DND-41 (cell line): ENCODE data around the gene MCFD2.

Experiments
- ATAC-seq: fragments of 200-7000 bp; cut with Tn5 transposase; 3 replicates; pipeline ENCODE4 v1.9.1; 2021; ENCODE audit warnings: low read depth; ENCODE audit not compliant: insufficient read depth
- DNase-seq: peaks from one replicate; pipeline ENCODE4 v3.0.0-alpha.2; 2020
- H2AFZ ChIP-seq: 2 replicates; pipeline ENCODE4 v1.6.0; 2012; ENCODE audit warnings: low read depth, low read length
- H3K27ac ChIP-seq: 2 replicates; pipeline ENCODE4 v1.5.1; 2012; ENCODE audit warnings: low read length, inconsistent platforms
- H3K27me3 ChIP-seq: fragments of 200-600 bp; sonication (generic); 2 replicates; pipeline ENCODE4 v1.6.0; 2012; ENCODE audit warnings: low read length, mild to moderate bottlenecking, inconsistent platforms; ENCODE audit not compliant: insufficient read depth, poor library complexity
- H3K36me3 ChIP-seq: 2 replicates; pipeline ENCODE4 v1.5.1; 2012; ENCODE audit warnings: low read length, inconsistent platforms; ENCODE audit not compliant: insufficient read depth
- H3K4me1 ChIP-seq: 2 replicates; pipeline ENCODE4 v1.5.1; 2012; ENCODE audit warnings: mild to moderate bottlenecking, low read length; ENCODE audit not compliant: insufficient read depth
- H3K4me2 ChIP-seq: 2 replicates; pipeline ENCODE4 v1.6.0; 2012; ENCODE audit warnings: mild to moderate bottlenecking, moderate library complexity, low read length, inconsistent platforms; ENCODE audit not compliant: insufficient read depth
- H3K4me3 ChIP-seq, 2 experiments: fragments of 200-600 bp in 1 of 2; shearing (Covaris generic) in 1 of 2; 2 replicates each; pipeline ENCODE4 v1.5.1; 2012 to 2016; ENCODE audit warnings: inconsistent platforms in 2 of 2, low read length in 2 of 2, mild to moderate bottlenecking in 2 of 2, low read depth in 1 of 2, moderate library complexity in 1 of 2
- H3K79me2 ChIP-seq: 2 replicates; pipeline ENCODE4 v1.6.0; 2012; ENCODE audit warnings: low read length, inconsistent platforms; ENCODE audit not compliant: insufficient read depth
- H3K9ac ChIP-seq: 2 replicates; pipeline ENCODE4 v1.6.0; 2012; ENCODE audit warnings: low read depth, mild to moderate bottlenecking, inconsistent platforms, low read length, moderate library complexity
- H3K9me3 ChIP-seq: 2 replicates; pipeline ENCODE4 v1.5.1; 2012; ENCODE audit warnings: low read length, moderate library complexity, mild to moderate bottlenecking, inconsistent platforms; ENCODE audit not compliant: insufficient read depth, severe bottlenecking
- H4K20me1 ChIP-seq: 2 replicates; pipeline ENCODE4 v1.6.0; 2012; ENCODE audit warnings: low read length; ENCODE audit not compliant: insufficient read depth
- CTCF ChIP-seq: IDR thresholded peaks from 2 replicates; pipeline ENCODE4 v1.5.1; 2012; ENCODE audit warnings: borderline replicate concordance, low read length, moderate library complexity, mild to moderate bottlenecking; ENCODE audit not compliant: poor library complexity, severe bottlenecking; ENCODE audit errors: extremely low read depth
- EZH2 ChIP-seq: IDR thresholded peaks from 3 replicates; pipeline ENCODE4 v1.6.1; 2012; ENCODE audit warnings: borderline replicate concordance, low read depth, mild to moderate bottlenecking, moderate library complexity, low read length, inconsistent platforms; ENCODE audit not compliant: severe bottlenecking

MCFD2 gene

GRCh38 chr2:46917628-46918027 lies 2.0 kb upstream of the MCFD2 start:
- H2AFZ ChIP-seq: no peak overlapping the region
- peak overlapping the region; percentile 92 for H3K4me2 ChIP-seq
- H4K20me1 ChIP-seq: peaks cover 19% of the 10 kb centered on the region
- no peak for DNase-seq
- H3K4me1 ChIP-seq: peaks cover 71% of the 10 kb centered on the region
- peaks cover 9% of the 10 kb centered on the region for H3K36me3 ChIP-seq
- TF ChIP-seq EZH2: no peak
- no peak for TF ChIP-seq CTCF
- H3K4me3 ChIP-seq: peak overlapping the region in 1 of 2 experiments; percentile 79; a peak in 2 of 4 replicates
- H3K27me3 ChIP-seq: no peaks in the 10 kb centered on the region
- H3K79me2 ChIP-seq: peaks cover 68% of the 10 kb centered on the region
- H3K9me3 ChIP-seq: no peaks in the 10 kb centered on the region
- H3K9ac ChIP-seq: peak overlapping the region; percentile 95; the same call in 1 of the 2 replicates
- peak; percentile 26 for ATAC-seq
- H3K27ac ChIP-seq: peak overlapping the region; percentile 35; the same call in 1 of the 2 replicates

GRCh38 chr2:46915811-46916630 lies 415 bp upstream of the MCFD2 start:
- DNase-seq (peak; percentile 84), ATAC-seq (peak; percentile 84)
- peak overlapping the region; percentile 92 for H3K4me2 ChIP-seq
- H3K36me3 ChIP-seq: peaks cover 13% of the 10 kb centered on the region
- TF ChIP-seq CTCF (no peak), EZH2 (no peak)
- peaks cover 23% of the 10 kb centered on the region for H4K20me1 ChIP-seq
- H3K79me2 ChIP-seq: peaks cover 81% of the 10 kb centered on the region
- H3K4me1 ChIP-seq: peaks cover 55% of the 10 kb centered on the region
- H3K9me3 ChIP-seq: no peaks in the 10 kb centered on the region
- H3K4me3 ChIP-seq: peak overlapping the region; percentile 70 to 79
- H3K27ac ChIP-seq: peak overlapping the region; percentile 87
- peak overlapping the region; percentile 89 for H2AFZ ChIP-seq
- H3K27me3 ChIP-seq: no peaks in the 10 kb centered on the region
- peak overlapping the region; percentile 95 for H3K9ac ChIP-seq

DNA sequence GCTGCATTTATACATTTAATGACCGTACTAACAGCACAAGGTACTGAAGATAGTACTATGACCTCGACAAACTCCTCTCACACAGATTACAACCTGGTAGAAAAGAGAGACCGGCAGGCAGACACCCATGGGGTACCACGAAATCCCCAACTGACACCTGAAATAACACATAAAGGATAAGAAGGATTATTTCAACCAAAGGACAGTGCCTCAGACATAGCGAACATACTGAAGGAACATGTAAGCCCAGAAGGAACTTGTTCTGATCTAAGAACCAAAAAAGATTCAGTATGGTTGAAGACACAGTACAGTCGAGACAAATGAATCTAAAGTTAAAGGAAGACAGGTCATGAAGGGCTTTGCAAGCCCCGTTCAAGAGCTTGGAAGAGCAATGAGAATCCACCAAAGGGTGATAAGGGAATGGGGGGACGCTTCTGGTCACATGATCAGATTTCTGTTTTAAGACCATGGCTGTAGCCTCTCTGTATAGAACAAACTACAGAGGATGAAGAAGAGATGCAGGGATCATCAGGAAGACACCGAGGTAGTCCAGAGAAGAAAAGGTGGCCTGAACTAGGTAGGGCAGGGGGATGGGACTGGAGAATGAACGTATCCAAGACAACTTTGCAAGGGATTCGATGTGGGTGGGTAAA lies 902 bp downstream of the MCFD2 start:
- TF ChIP-seq EZH2 (no peak), CTCF (no peak)
- H3K4me3 ChIP-seq: peak overlapping the region; percentile 55 to 79
- H2AFZ ChIP-seq: peak overlapping the region; percentile 85; the same call in 1 of the 2 replicates
- peaks cover 46% of the 10 kb centered on the region for H3K4me1 ChIP-seq
- DNase-seq: no peak
- no peaks in the 10 kb centered on the region for H3K9me3 ChIP-seq
- H3K4me2 ChIP-seq: peak overlapping the region; percentile 92
- H3K79me2 ChIP-seq: peaks cover 84% of the 10 kb centered on the region
- peaks cover 21% of the 10 kb centered on the region for H3K36me3 ChIP-seq
- H3K27ac ChIP-seq: peak overlapping the region; percentile 87
- peak overlapping the region; percentile 95 for H3K9ac ChIP-seq
- no peak for ATAC-seq
- H4K20me1 ChIP-seq: peaks cover 30% of the 10 kb centered on the region
- H3K27me3 ChIP-seq: no peaks in the 10 kb centered on the region
